Activated CD4-positive, alpha-beta T cell treated with anti-CD3 and anti-CD28 coated beads for 1 hour (primary cell): ENCODE results near the gene ARSJ.
"Not testable (repeated sequence)": the region's sequence is repeated elsewhere in the genome, so short reads cannot be mapped to it uniquely, and the experiment has no call there.

Experiments used
- DNase-seq: peaks from one replicate; pipeline ENCODE4 v3.0.0-alpha.2; 2020

The ARSJ gene

GRCh38 chr4:113979148-113979904 is at the start of gene ARSJ:
TSS of gene ARSJ (minus strand) at chr4:113979647. CDS start at chr4:113978834, 813 bp downstream.
- no peak for DNase-seq

- DNase-seq: no peak
Measured at GRCh38 chr4:114028071-114028470, 48.6 kb upstream of the ARSJ start.

GRCh38 chr4:114027596-114027995 is 48.1 kb upstream of the ARSJ start:
- no peak for DNase-seq

GRCh38 chr4:114026447-114026846 is 47.0 kb upstream of the ARSJ start:
- DNase-seq: no peak

GRCh38 chr4:114025176-114025777 is 45.8 kb upstream of the ARSJ start:
- DNase-seq: no peak

GRCh38 chr4:114021451-114021850 is 42.0 kb upstream of the ARSJ start:
- DNase-seq: no peak

GRCh38 chr4:114019969-114020358 is 40.5 kb upstream of the ARSJ start:
- no peak for DNase-seq

GRCh38 chr4:114019276-114019968 is 40.0 kb upstream of the ARSJ start:
- no peak for DNase-seq

- DNase-seq: no peak
Measured at GRCh38 chr4:114017120-114017917, 37.9 kb upstream of the ARSJ start.

GRCh38 chr4:114015444-114015899 is 36.0 kb upstream of the ARSJ start:
- DNase-seq: no peak

- DNase-seq: not testable (repeated sequence)
Measured at GRCh38 chr4:114013201-114013600, 33.8 kb upstream of the ARSJ start.

GRCh38 chr4:114012749-114013148 is 33.3 kb upstream of the ARSJ start:
- DNase-seq: no peak

GRCh38 chr4:114005569-114006442 is 26.4 kb upstream of the ARSJ start:
- DNase-seq: no peak

- DNase-seq: not testable (repeated sequence)
Measured at GRCh38 chr4:114004483-114005226, 25.2 kb upstream of the ARSJ start.

- DNase-seq: no peak
Measured at GRCh38 chr4:113998531-113998930, 19.1 kb upstream of the ARSJ start.

- DNase-seq: no peak
Measured at GRCh38 chr4:113998079-113998478, 18.6 kb upstream of the ARSJ start.

GRCh38 chr4:113997206-113997605 is 17.8 kb upstream of the ARSJ start:
- DNase-seq: no peak

GRCh38 chr4:113996599-113997177 is 17.2 kb upstream of the ARSJ start:
- DNase-seq: no peak

GRCh38 chr4:113993887-113994286 is 14.4 kb upstream of the ARSJ start:
- DNase-seq: no peak

- DNase-seq: no peak
Measured at GRCh38 chr4:113990886-113991285, 11.4 kb upstream of the ARSJ start.

- DNase-seq: no peak
Measured at GRCh38 chr4:113987382-113987941, 8.0 kb upstream of the ARSJ start.
